Small intestine (tissue), 7 donors: Measurements from ENCODE around the gene SPECC1. TPM values are rescaled to one million over a fixed set of nuclear protein-coding genes. Genes with fewer than 3 reads are reported as not detected.
"Not testable (repeated sequence)": the region's sequence is repeated elsewhere in the genome, so short reads cannot be mapped to it uniquely, and the experiment has no call there.

Experiments
- DNase-seq, 2 donors: peaks; one replicate each; pipeline versions ENCODE4 v3.0.0 to v3.0.0-alpha.2; 2013
- FAIRE-seq: peaks from 2 replicates; lab custom pipeline; 2012; peaks lifted over from hg19 to GRCh38; lab: Jason Lieb, UNC
- H3K27ac ChIP-seq, 3 donors: one replicate each; pipeline ENCODE4 v1.5.1; 2013; ENCODE audit warnings: low read length in 2 of 3, mild to moderate bottlenecking in 2 of 3, control low read depth in 1 of 3, inconsistent platforms in 1 of 3, low read depth in 1 of 3, moderate library complexity in 1 of 3
- H3K27me3 ChIP-seq, 3 donors: one replicate each; pipeline ENCODE4 v1.6.1; 2013; ENCODE audit warnings: low read length in 3 of 3, inconsistent platforms in 1 of 3; ENCODE audit not compliant: control insufficient read depth in 3 of 3, insufficient read depth in 3 of 3
- H3K36me3 ChIP-seq, 3 donors: one replicate each; pipeline ENCODE4 v1.6.1; 2013; ENCODE audit warnings: low read length in 3 of 3, inconsistent platforms in 1 of 3, low read depth in 1 of 3, mild to moderate bottlenecking in 1 of 3, moderate library complexity in 1 of 3; ENCODE audit not compliant: control insufficient read depth in 3 of 3, insufficient read depth in 2 of 3
- H3K4me1 ChIP-seq, 3 donors: one replicate each; pipeline ENCODE4 v1.6.1; 2013; ENCODE audit warnings: low read length in 2 of 3, inconsistent platforms in 1 of 3, low read depth in 1 of 3, mild to moderate bottlenecking in 1 of 3, moderate library complexity in 1 of 3; ENCODE audit not compliant: control insufficient read depth in 3 of 3, insufficient read depth in 2 of 3
- H3K4me3 ChIP-seq, 3 donors: one replicate each; pipeline ENCODE4 v1.5.1; 2013; ENCODE audit warnings: low read length in 3 of 3, control low read depth in 1 of 3, inconsistent platforms in 1 of 3, low read depth in 1 of 3, mild to moderate bottlenecking in 1 of 3, moderate library complexity in 1 of 3
- H3K9me3 ChIP-seq, 2 donors: one replicate each; pipeline ENCODE4 v1.6.1; 2013; ENCODE audit warnings: low read depth in 1 of 2, low read length in 1 of 2; ENCODE audit not compliant: control insufficient read depth in 2 of 2, insufficient read depth in 1 of 2
- WGBS, 3 donors: extraction: QIAGEN DNeasy Blood & Tissue Kit; methylation state at CpG; one replicate each; pipeline ENCODE4 v1.1.7; 2013; 5-methylcytosine and 5-hydroxymethylcytosine counted together
- polyA plus RNA-seq, 4 donors: library from polyadenylated mRNA; stranded (reverse) in 3 of 4; unstranded in 1 of 4; fragments of 200-250 nt in 3 of 4; fragments of 120-200 nt in 1 of 4; gene quantifications; one replicate each; pipeline versions ENCODE4 v1.2.1 to v1.2.3, GENCODE V29; 2013
- donor health status: healthy with polysubstance abuse.
- donor health status: control.
- donor health status: control.
- donor health status: Bipolar disorder and iron deficiency.
- donor health status: healthy.

Gene SPECC1
- polyA plus RNA-seq, 4 donors, result 13.7 to 38.9 (median 32.8) TPM

DNA sequence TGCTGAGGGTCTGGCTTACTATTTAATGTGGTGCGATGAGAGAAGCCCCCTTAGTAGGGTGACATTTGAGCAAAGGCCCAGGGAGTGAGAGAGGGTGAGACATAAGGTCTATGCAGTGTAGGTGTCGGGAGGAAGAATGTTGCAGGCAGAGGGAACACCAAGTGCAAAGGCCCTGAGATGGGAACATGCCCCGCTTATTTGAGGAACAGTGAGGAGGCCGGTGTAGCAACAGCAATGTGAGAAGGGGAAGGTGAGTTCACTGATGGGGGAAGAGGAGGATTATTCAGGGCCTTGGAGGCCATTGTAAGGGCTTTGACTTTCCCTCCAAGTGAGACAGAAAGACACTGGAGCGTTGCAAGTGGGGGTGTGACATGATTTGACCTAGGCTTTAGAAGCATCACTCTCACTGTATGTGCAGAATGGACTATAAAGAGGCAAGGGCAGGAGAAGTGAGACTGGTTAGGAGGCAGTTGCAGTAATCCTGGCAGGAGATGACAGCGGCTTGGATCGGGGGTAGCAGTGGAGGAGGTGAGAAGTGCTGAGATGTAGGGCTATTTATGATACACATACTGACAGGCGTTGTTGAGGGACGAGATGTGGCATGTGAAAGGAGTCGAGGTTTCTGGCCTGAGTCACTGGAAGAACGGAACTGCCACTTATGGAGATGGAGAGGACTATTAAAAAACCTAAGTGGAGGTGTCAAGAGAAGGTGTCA is 145.3 kb downstream of the SPECC1 start:
- Histone ChIP-seq H3K27me3 (peaks cover 0 to 4% (median 0%) of the 10 kb centered on the region in 3 donors), H3K36me3 (peaks cover 0 to 3% (median 0%) of the 10 kb centered on the region in 3 donors), H3K9me3 (no peaks in the 10 kb centered on the region), H3K27ac (no peak overlapping the region), H3K4me1 (peaks cover 2% of the 10 kb centered on the region in 3 donors), H3K4me3 (no peak overlapping the region)
- FAIRE-seq (no peak), DNase-seq (no peak)
- 92 to 95% (median 95%) methylated on average over 11 of the region's 11 CpGs for WGBS, 3 donors

DNA sequence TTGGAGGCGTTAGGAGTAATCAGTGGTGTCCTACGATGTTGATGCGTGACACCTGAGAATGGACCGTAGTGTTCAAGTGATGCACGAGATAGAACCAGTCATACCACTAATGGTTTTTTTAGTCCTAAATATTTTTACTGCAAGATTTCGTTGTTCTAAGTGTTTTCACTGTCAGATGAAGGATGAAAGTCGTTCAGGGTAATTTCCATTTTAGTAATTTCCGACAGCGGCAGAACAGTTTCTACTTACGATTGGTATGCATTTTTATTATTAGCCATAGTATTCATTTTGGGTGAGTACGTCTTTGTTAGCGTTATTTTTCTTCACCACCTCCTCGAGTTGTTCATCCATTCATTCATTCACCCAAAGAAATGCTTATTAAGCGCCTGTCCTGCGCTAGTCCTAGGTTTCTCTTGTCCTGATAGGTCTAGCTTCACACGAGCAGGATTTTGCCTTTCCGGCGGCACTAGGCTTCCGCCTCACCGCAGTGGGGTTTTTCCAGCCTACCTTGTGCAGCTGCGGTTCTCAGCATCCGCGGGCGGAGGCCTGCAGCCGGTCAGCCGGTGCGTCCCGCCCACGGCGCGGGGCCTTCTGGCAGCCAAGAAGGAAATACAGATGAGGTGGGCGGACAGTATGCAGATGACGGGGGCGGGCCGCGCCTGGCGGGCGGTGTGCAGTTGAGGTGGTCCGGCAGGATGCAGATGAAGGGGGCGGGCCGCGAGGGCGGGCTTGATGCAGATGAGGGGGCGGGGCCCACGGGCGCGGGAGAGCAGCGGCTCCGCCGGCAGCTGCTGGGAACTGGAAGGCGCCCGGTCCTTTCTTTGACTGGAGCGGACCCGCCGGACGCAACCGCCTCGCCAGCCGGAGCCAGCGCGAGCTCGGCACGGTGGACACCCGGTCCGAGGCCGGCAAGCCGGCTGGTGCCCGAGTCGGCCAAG is 146.4 kb downstream of the SPECC1 start:
- peak overlapping the region; percentile 78 to 91 (median 90) for H3K27ac ChIP-seq
- DNase-seq, result peak; percentile 97 to 99
- H3K4me1 ChIP-seq, result peaks cover 2% of the 10 kb centered on the region in 3 donors
- no peaks in the 10 kb centered on the region for H3K9me3 ChIP-seq
- peaks cover 0 to 4% (median 0%) of the 10 kb centered on the region in 3 donors for H3K27me3 ChIP-seq
- peak overlapping the region; percentile 62 to 72 (median 63) for H3K4me3 ChIP-seq
- peaks cover 0 to 3% (median 0%) of the 10 kb centered on the region in 3 donors for H3K36me3 ChIP-seq
- WGBS, 3 donors, result 8 to 12% (median 11%) methylated on average over 56 to 69 of the region's 69 CpGs
- FAIRE-seq, result no peak

DNA sequence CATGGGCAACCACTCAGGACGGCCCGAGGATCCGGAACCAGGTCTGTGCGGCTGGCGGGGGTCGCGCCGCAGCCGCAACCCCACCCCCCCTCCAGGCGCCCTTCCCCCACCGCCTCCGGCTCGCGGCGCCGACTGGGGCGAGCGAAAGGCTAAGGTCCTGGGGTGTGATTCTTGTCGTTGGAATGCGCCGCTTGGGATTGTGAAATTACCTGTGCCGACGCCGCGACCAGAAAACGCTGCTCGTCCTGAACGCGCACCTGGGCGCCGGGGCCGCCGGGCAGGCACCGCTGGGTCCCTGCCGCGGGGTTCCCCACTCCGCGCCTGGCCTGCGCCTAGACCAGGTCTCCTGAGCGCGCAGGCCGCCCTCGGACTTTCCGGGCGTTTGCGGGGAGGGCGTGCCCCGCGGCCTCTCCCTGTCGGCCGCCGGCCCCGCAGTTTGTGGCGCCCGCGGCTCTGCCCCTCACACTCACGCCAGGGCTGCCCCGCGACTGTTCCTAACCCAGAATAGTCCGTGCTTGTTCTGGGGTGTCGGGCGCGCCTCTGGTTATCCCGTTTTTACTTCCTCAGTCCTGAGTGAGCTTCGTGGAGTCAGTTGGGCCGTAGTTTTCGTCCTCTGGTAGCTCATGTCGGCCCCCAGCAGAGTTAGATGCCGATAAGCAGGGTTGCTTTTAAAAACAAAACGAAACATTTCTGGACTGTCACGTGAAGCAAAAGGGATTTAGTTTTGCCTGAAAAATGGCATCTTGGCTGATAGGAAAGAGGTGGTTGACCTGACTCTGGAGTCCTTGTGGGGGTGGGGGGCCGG is 147.2 kb downstream of the SPECC1 start:
- DNase-seq, result peak; percentile 83 to 87
- H3K36me3 ChIP-seq, result peaks cover 0 to 3% (median 0%) of the 10 kb centered on the region in 3 donors
- WGBS, 3 donors, result 0 to 2% (median 1%) methylated on average over 59 to 72 of the region's 72 CpGs
- H3K27ac ChIP-seq, result peak overlapping the region; percentile 78 to 91 (median 90)
- FAIRE-seq, result no peak
- H3K9me3 ChIP-seq, result no peaks in the 10 kb centered on the region
- peaks cover 2% of the 10 kb centered on the region in 3 donors for H3K4me1 ChIP-seq
- peak overlapping the region; percentile 62 to 72 (median 63) for H3K4me3 ChIP-seq
- H3K27me3 ChIP-seq, result peaks cover 0 to 4% (median 0%) of the 10 kb centered on the region in 3 donors

DNA sequence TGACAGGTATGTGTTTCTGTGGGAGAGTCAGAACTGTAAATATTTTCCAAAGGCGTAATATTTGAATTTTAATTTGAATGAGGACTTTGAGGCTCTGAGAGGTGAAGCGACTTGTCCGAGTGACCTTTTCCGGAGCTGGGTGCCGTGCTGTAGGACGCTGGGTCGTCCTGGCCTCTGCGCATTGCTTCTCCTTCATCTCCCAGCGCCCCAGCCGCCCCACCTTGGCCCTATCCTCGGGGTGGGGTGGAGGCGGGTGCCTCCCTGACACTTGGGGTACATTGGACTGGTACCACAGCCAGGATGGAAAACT is 147.8 kb downstream of the SPECC1 start:
- peak in 1 of 2 donors; percentile 32 for DNase-seq
- 17 to 65% (median 43%) methylated on average over 12 of the region's 12 CpGs for WGBS, 3 donors
- no peak for FAIRE-seq
- Histone ChIP-seq H3K36me3 (peaks cover 0 to 3% (median 0%) of the 10 kb centered on the region in 3 donors), H3K27me3 (peaks cover 0 to 4% (median 0%) of the 10 kb centered on the region in 3 donors), H3K4me3 (peak overlapping the region; percentile 62 to 72 (median 63)), H3K4me1 (peaks cover 2% of the 10 kb centered on the region in 3 donors), H3K9me3 (no peaks in the 10 kb centered on the region), H3K27ac (peak overlapping the region in 2 of 3 donors; percentile 36 to 78)

DNA sequence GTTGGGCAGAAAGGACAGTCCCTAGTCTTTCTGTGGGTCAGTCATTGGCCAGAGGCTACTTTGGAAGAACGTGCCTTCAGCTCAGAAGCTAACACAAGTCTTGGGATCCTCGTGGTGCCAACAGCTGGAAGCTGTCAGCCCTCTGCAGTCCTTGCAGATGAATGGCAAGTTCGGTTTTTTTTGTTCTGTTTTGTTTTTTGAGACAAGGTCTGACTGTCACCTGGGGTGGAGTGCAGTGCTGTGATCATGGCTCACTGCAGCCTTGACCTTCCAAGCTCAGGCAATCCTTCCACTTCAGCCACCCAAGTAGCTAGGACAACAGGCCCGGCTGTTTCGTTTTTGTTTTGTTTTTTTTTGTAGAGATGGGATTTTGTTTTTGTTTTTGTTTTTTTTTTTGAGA is 149.4 kb downstream of the SPECC1 start:
- H3K36me3 ChIP-seq, result peaks cover 0 to 3% (median 0%) of the 10 kb centered on the region in 3 donors
- DNase-seq (no peak), FAIRE-seq (no peak)
- H3K9me3 ChIP-seq, result no peaks in the 10 kb centered on the region
- 75 to 82% (median 82%) methylated on average over 5 of the region's 5 CpGs for WGBS, 3 donors
- H3K27me3 ChIP-seq, result peaks cover 0 to 4% (median 0%) of the 10 kb centered on the region in 3 donors
- peaks cover 2% of the 10 kb centered on the region in 3 donors for H3K4me1 ChIP-seq
- H3K4me3 ChIP-seq, result no peak overlapping the region
- no peak overlapping the region for H3K27ac ChIP-seq

DNA sequence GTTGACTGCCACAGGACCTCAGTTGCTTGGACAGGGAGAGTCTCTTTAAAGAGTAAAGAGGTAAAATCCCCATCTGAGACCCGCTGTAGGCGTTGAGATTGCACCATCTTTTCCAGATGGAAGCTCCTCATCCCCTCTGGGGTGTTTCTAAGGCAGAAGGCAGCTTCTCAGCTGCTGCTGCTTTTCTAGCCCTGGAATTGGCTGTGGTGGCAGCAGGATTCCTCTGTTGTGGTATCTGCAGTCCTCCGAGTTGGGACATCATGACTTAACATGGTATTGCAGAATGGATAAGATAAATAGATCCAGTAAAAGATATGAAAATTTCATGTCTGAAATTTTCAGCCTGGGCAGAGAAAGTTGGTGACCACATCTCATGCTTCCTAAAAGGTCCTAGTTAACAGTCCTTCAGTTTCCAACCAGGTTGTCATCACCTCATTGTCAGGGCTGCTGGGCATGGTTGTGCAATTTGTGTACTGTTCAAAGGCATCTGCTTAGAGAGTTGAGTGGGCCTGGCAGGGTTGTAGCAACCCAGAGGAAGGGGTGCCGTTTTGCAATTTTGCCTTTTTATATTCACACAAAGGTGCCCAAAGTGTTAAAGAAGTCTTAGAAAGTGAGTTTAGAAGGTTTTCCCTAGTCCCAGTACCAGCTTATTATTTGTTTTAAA is 150.4 kb downstream of the SPECC1 start:
- no peak overlapping the region for H3K4me3 ChIP-seq
- no peak for DNase-seq
- no peaks in the 10 kb centered on the region for H3K27me3 ChIP-seq
- no peaks in the 10 kb centered on the region for H3K9me3 ChIP-seq
- FAIRE-seq, result no peak
- H3K27ac ChIP-seq, result no peak overlapping the region
- peaks cover 2% of the 10 kb centered on the region in 3 donors for H3K4me1 ChIP-seq
- 86 to 90% (median 86%) methylated on average over 4 of the region's 4 CpGs for WGBS, 3 donors
- peaks cover 0 to 3% (median 0%) of the 10 kb centered on the region in 3 donors for H3K36me3 ChIP-seq

DNA sequence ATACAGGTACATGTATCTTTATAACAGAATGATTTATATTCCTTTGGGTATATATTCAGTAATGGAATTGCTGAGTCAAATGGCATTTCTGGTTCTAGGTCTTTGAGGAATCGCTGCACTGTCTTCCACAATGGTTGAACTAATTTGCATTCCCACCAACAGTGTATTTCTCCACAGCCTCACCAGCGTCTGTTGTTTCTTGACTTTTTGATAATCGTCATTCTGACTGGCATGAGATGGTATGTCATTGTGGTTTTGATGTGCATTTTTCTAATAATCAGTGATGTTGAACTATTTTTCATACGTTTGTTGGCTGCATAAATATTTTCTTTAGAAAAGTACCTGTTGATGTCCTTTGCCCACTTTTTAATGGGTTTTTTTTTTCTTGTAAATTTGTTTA is 156.4 kb downstream of the SPECC1 start:
- H3K4me1 ChIP-seq, H3K27me3 ChIP-seq, H3K4me3 ChIP-seq, H3K9me3 ChIP-seq, FAIRE-seq, H3K36me3 ChIP-seq, H3K27ac ChIP-seq, DNase-seq: not testable (repeated sequence)
- WGBS, 3 donors, result 88 to 94% (median 91%) methylated on average over 4 of the region's 4 CpGs
